ENCODE measurements around the gene ITGA3. TPM values are rescaled to one million over a fixed set of nuclear protein-coding genes. Genes with fewer than 3 reads are reported as not detected.

The ITGA3 gene
- polyA plus RNA-seq, 1 of the 3 experiments (the other 2 are of a cell fraction), result 766 TPM

DNA sequence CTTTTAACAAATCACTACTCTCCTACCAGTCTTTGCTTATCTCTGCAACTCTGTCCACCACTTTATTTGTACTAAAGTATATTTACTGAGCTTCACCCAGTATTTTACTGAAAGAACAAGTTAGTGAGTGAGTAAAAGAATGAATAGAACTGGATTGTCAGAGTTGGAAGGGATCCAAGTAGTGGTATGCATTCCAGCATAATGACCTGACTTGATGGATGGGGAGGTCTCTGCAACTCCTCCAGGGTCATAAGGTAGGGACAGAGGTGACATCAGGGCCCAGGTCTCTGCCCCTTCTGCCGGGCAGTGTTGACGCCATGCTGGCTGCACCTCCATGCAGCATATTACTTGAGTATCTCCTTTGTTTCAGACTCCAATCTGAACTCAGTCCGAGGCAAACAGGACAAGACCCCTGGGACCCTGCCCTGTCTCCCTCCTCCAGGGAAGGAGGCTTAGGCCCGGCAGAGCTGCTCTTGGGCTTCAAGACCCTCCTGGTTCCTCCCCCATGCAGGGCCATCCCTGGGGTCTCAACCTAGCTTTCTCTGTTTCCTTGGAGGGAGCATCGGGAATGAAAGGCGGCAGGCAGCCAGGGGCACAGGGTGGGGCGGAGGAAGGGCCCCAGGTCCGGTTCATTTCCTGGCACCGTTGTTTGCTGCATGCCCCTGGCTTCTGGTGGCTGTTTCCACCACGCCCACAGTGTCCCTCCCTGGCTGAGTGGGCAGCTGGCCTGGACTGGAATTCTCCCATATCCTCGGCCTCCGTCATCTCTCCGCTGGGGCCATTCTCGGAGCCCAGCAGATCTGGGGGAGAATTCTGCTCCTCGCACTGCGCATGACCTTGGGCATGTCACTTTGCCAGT lies 12.4 kb upstream of the ITGA3 start:
- no peak overlapping the region for H2AFZ ChIP-seq (ENCODE audit: low read depth)
- H3K9me3 ChIP-seq, result no peaks in the 10 kb centered on the region
- no peaks in the 10 kb centered on the region for H3K36me3 ChIP-seq (replicated peaks in 1 of 2; ENCODE audit: control insufficient read depth in 1 of 2, insufficient read depth in 2 of 2, low read length in 1 of 2)
- no peaks in the 10 kb centered on the region for H4K20me1 ChIP-seq (ENCODE audit: insufficient read depth)
- peaks cover 38% of the 10 kb centered on the region for H3F3A ChIP-seq (replicated peaks; ENCODE audit: insufficient read depth)
- no peaks in the 10 kb centered on the region for H3K27me3 ChIP-seq (ENCODE audit: insufficient read depth)
- 0 out of 2 replicates have a peak overlapping the region, but pooled peaks have one; percentile 1 for H3K4me2 ChIP-seq
- peaks cover 0 to 23% of the 10 kb centered on the region in 2 experiments; a peak in 3 of 4 replicates for H3K4me1 ChIP-seq (ENCODE audit: control insufficient read depth in 1 of 2, insufficient read depth in 2 of 2, low read depth in 1 of 2, low read length in 1 of 2)
- no peak for DNase-seq
- no peaks in the 10 kb centered on the region for H3K9me2 ChIP-seq
- H3K27ac ChIP-seq (ENCODE audit: low read depth in 2 of 2, low read length in 1 of 2), result 0 out of 4 replicates have a peak overlapping the region, but pooled peaks of 1 of the 2 experiments have one; percentile 12
- H3K4me3 ChIP-seq (ENCODE audit: low read depth in 2 of 2, low read length in 1 of 2), result no peak overlapping the region
- WGBS (ENCODE audit: low lambda C conversion rate), result 71% methylated on average over 13 of the region's 16 CpGs
- ChIA-PET POLR2A (no interaction called here), CTCF (interaction anchor here (1.0 to 6.4 kb wide), 8 partner anchors 13 to 50 kb away, joined by 3 to 52 read pairs (median 6); partner anchors contain the start of gene ITGA3)
- H3K79me2 ChIP-seq (ENCODE audit: insufficient read depth), result no peaks in the 10 kb centered on the region
- no peak overlapping the region for H3K9ac ChIP-seq
- TF ChIP-seq POLR2AphosphoS5 (IDR thresholded peaks at IDR 0.05; ENCODE audit: low read depth, low read length), result no peak
- TF ChIP-seq, protein P1, sequence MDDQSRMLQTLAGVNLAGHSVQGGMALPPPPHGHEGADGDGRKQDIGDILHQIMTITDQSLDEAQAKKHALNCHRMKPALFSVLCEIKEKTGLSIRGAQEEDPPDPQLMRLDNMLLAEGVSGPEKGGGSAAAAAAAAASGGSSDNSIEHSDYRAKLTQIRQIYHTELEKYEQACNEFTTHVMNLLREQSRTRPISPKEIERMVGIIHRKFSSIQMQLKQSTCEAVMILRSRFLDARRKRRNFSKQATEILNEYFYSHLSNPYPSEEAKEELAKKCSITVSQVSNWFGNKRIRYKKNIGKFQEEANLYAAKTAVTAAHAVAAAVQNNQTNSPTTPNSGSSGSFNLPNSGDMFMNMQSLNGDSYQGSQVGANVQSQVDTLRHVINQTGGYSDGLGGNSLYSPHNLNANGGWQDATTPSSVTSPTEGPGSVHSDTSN (IDR thresholded peaks at IDR 0.05), result peak; percentile 92
- TF ChIP-seq, protein P2, sequence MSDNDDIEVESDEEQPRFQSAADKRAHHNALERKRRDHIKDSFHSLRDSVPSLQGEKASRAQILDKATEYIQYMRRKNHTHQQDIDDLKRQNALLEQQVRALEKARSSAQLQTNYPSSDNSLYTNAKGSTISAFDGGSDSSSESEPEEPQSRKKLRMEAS (IDR thresholded peaks at IDR 0.05; ENCODE audit: low read depth), result no peak
- TF ChIP-seq, protein P3, sequence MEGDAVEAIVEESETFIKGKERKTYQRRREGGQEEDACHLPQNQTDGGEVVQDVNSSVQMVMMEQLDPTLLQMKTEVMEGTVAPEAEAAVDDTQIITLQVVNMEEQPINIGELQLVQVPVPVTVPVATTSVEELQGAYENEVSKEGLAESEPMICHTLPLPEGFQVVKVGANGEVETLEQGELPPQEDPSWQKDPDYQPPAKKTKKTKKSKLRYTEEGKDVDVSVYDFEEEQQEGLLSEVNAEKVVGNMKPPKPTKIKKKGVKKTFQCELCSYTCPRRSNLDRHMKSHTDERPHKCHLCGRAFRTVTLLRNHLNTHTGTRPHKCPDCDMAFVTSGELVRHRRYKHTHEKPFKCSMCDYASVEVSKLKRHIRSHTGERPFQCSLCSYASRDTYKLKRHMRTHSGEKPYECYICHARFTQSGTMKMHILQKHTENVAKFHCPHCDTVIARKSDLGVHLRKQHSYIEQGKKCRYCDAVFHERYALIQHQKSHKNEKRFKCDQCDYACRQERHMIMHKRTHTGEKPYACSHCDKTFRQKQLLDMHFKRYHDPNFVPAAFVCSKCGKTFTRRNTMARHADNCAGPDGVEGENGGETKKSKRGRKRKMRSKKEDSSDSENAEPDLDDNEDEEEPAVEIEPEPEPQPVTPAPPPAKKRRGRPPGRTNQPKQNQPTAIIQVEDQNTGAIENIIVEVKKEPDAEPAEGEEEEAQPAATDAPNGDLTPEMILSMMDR (IDR thresholded peaks at IDR 0.05), result no peak
- TF ChIP-seq RXRA (IDR thresholded peaks at IDR 0.05; ENCODE audit: borderline replicate concordance, low read depth), result peak; percentile 77; the same call in 1 of the 2 replicates
- TF ChIP-seq NFIC (IDR thresholded peaks at IDR 0.05; ENCODE audit: borderline replicate concordance), result peak; percentile 89
- no peak for TF ChIP-seq GABPA (IDR thresholded peaks at IDR 0.05; ENCODE audit: low read depth)
- TF ChIP-seq FOXM1 (IDR thresholded peaks at IDR 0.05; ENCODE audit: low read depth), result no peak
- no peak for TF ChIP-seq YY1 (IDR thresholded peaks at IDR 0.05; ENCODE audit: low read depth)
- no peak for TF ChIP-seq TAF1 (IDR thresholded peaks at IDR 0.05; ENCODE audit: borderline replicate concordance, low read depth, low read length)
- TF ChIP-seq, protein P4, sequence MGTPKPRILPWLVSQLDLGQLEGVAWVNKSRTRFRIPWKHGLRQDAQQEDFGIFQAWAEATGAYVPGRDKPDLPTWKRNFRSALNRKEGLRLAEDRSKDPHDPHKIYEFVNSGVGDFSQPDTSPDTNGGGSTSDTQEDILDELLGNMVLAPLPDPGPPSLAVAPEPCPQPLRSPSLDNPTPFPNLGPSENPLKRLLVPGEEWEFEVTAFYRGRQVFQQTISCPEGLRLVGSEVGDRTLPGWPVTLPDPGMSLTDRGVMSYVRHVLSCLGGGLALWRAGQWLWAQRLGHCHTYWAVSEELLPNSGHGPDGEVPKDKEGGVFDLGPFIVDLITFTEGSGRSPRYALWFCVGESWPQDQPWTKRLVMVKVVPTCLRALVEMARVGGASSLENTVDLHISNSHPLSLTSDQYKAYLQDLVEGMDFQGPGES (IDR thresholded peaks at IDR 0.05; ENCODE audit: low read depth, low read length), result no peak
- no peak for TF ChIP-seq RAD21 (IDR thresholded peaks at IDR 0.05; ENCODE audit: low read length)
- TF ChIP-seq ELF1 (IDR thresholded peaks at IDR 0.05), result no peak
- TF ChIP-seq SIN3A (IDR thresholded peaks at IDR 0.05; ENCODE audit: borderline replicate concordance, low read depth, low read length), result no peak
- TF ChIP-seq JUND (IDR thresholded peaks at IDR 0.05), result peak; percentile 39; the same call in 1 of the 2 replicates
- no peak for TF ChIP-seq FOSL2 (IDR thresholded peaks at IDR 0.05; ENCODE audit: borderline replicate concordance, low read depth)
- TF ChIP-seq, protein P5, sequence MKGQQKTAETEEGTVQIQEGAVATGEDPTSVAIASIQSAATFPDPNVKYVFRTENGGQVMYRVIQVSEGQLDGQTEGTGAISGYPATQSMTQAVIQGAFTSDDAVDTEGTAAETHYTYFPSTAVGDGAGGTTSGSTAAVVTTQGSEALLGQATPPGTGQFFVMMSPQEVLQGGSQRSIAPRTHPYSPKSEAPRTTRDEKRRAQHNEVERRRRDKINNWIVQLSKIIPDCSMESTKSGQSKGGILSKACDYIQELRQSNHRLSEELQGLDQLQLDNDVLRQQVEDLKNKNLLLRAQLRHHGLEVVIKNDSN (IDR thresholded peaks at IDR 0.05; ENCODE audit: borderline replicate concordance, low read depth), result no peak
- TF ChIP-seq, protein P6, sequence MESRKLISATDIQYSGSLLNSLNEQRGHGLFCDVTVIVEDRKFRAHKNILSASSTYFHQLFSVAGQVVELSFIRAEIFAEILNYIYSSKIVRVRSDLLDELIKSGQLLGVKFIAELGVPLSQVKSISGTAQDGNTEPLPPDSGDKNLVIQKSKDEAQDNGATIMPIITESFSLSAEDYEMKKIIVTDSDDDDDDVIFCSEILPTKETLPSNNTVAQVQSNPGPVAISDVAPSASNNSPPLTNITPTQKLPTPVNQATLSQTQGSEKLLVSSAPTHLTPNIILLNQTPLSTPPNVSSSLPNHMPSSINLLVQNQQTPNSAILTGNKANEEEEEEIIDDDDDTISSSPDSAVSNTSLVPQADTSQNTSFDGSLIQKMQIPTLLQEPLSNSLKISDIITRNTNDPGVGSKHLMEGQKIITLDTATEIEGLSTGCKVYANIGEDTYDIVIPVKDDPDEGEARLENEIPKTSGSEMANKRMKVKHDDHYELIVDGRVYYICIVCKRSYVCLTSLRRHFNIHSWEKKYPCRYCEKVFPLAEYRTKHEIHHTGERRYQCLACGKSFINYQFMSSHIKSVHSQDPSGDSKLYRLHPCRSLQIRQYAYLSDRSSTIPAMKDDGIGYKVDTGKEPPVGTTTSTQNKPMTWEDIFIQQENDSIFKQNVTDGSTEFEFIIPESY (IDR thresholded peaks at IDR 0.05; ENCODE audit: borderline replicate concordance, low read depth), result no peak
- peak; percentile 54; the same call in 1 of the 2 replicates for TF ChIP-seq TCF12 (IDR thresholded peaks at IDR 0.05)
- TF ChIP-seq TEAD4 (IDR thresholded peaks at IDR 0.05; ENCODE audit: borderline replicate concordance, insufficient read depth), result 0 out of 2 replicates have a peak, but pooled peaks have one; percentile 25
- no peak for TF ChIP-seq FOXJ3 (CRISPR knock-in tag; IDR thresholded peaks at IDR 0.05)
- TF ChIP-seq, protein P7, sequence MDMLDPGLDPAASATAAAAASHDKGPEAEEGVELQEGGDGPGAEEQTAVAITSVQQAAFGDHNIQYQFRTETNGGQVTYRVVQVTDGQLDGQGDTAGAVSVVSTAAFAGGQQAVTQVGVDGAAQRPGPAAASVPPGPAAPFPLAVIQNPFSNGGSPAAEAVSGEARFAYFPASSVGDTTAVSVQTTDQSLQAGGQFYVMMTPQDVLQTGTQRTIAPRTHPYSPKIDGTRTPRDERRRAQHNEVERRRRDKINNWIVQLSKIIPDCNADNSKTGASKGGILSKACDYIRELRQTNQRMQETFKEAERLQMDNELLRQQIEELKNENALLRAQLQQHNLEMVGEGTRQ (IDR thresholded peaks at IDR 0.05; ENCODE audit: borderline replicate concordance, low read depth, low read length), result no peak
- TF ChIP-seq MXI1 (IDR thresholded peaks at IDR 0.05; ENCODE audit: low read depth, low read length), result no peak
- TF ChIP-seq NRF1 (IDR thresholded peaks at IDR 0.05; ENCODE audit: low read depth, low read length), result no peak
- TF ChIP-seq EZH2phosphoT487 (IDR thresholded peaks at IDR 0.05; ENCODE audit: borderline replicate concordance, low read depth), result no peak
